Jurkat, Clone E6-1 (cell line): Measurements from ENCODE around the gene LILRB5. TPM values are rescaled to one million over a fixed set of nuclear protein-coding genes. Genes with fewer than 3 reads are reported as not detected.
"Not testable (repeated sequence)": the region's sequence is repeated elsewhere in the genome, so short reads cannot be mapped to it uniquely, and the experiment has no call there.

Experiments used
- DNase-seq: peaks from one replicate; pipeline ENCODE4 v3.0.0-alpha.2; 2011; ENCODE audit warnings: low read depth, low spot score
- H3K4me3 ChIP-seq: 2 replicates; pipeline ENCODE4 v1.5.1; 2011; ENCODE audit warnings: mild to moderate bottlenecking, low read length, control low read depth, moderate library complexity
- polyA plus RNA-seq: library from polyadenylated mRNA; unstranded; fragments of >200 nt; gene quantifications from one replicate; pipeline ENCODE4 v1.2.1, GENCODE V29; 2012; ENCODE audit warnings: missing spikeins; ENCODE audit not compliant: insufficient read length, insufficient read depth

The LILRB5 gene
- polyA plus RNA-seq = not detected

- no peak within 1 kb of the TSS for H3K4me3 ChIP-seq
- no peak for DNase-seq
Measured at GRCh38 chr19:54257116-54257480, at the start of gene LILRB5. Gene LILRB5 (minus strand): TSS chr19:54257273. CDS start chr19:54257193, 80 bp downstream.

GRCh38 chr19:54305141-54305540 lies 48.1 kb upstream of the LILRB5 start:
- DNase-seq = no peak

GRCh38 chr19:54302257-54302656 lies 45.2 kb upstream of the LILRB5 start:
- H3K4me3 ChIP-seq = no peak overlapping the region
- no peak for DNase-seq

More at GRCh38 chr19:54305141-54305540, 48.1 kb upstream of the LILRB5 start:
- H3K4me3 ChIP-seq = no peak overlapping the region

- no peak for DNase-seq
Measured at GRCh38 chr19:54299515-54299914, 42.4 kb upstream of the LILRB5 start.

GRCh38 chr19:54299126-54299498 lies 42.0 kb upstream of the LILRB5 start:
- DNase-seq = no peak

More at GRCh38 chr19:54299515-54299914, 42.4 kb upstream of the LILRB5 start:
- no peak overlapping the region for H3K4me3 ChIP-seq

GRCh38 chr19:54298357-54299125 lies 41.5 kb upstream of the LILRB5 start:
- H3K4me3 ChIP-seq = no peak overlapping the region
- no peak for DNase-seq

More at GRCh38 chr19:54299126-54299498, 42.0 kb upstream of the LILRB5 start:
- no peak overlapping the region for H3K4me3 ChIP-seq

- no peak for DNase-seq
- H3K4me3 ChIP-seq = no peak overlapping the region
Measured at GRCh38 chr19:54297759-54298305, 40.8 kb upstream of the LILRB5 start.

- no peak overlapping the region for H3K4me3 ChIP-seq
- no peak for DNase-seq
Measured at GRCh38 chr19:54294539-54294938, 37.5 kb upstream of the LILRB5 start.

GRCh38 chr19:54289160-54289559 lies 32.1 kb upstream of the LILRB5 start:
- DNase-seq, H3K4me3 ChIP-seq: not testable (repeated sequence)

- no peak for DNase-seq
- no peak overlapping the region for H3K4me3 ChIP-seq
Measured at GRCh38 chr19:54287456-54287855, 30.4 kb upstream of the LILRB5 start.

GRCh38 chr19:54286283-54286682 lies 29.2 kb upstream of the LILRB5 start:
- not testable (repeated sequence) for H3K4me3 ChIP-seq, DNase-seq

GRCh38 chr19:54285427-54286056 lies 28.5 kb upstream of the LILRB5 start:
- DNase-seq, H3K4me3 ChIP-seq: not testable (repeated sequence)

GRCh38 chr19:54282686-54283470 lies 25.8 kb upstream of the LILRB5 start:
- H3K4me3 ChIP-seq = no peak overlapping the region
- no peak for DNase-seq

GRCh38 chr19:54281729-54282075 lies 24.6 kb upstream of the LILRB5 start:
- not testable (repeated sequence) for DNase-seq, H3K4me3 ChIP-seq

- DNase-seq = no peak
- H3K4me3 ChIP-seq = no peak within 1 kb of the TSS
Measured at GRCh38 chr19:54281007-54281728, 24.1 kb upstream of the LILRB5 start, which contains the start of gene LILRB2. Gene LILRB2 (minus strand): TSS chr19:54281110. CDS start chr19:54280496, 614 bp downstream.

GRCh38 chr19:54280441-54280840 lies 23.4 kb upstream of the LILRB5 start:
- not testable (repeated sequence) for H3K4me3 ChIP-seq, DNase-seq

GRCh38 chr19:54280025-54280424 lies 23.0 kb upstream of the LILRB5 start:
- not testable (repeated sequence) for H3K4me3 ChIP-seq, DNase-seq

GRCh38 chr19:54279406-54279962 lies 22.4 kb upstream of the LILRB5 start:
- H3K4me3 ChIP-seq = no peak overlapping the region

More at GRCh38 chr19:54279406-54279962, 22.4 kb upstream of the LILRB5 start:
- no peak for DNase-seq
